Keratinocyte (primary cell): ENCODE results near the gene HBG2. TPM values are rescaled to one million over a fixed set of nuclear protein-coding genes. Genes with fewer than 3 reads are reported as not detected.

Experiments used
- DNase-seq: peaks from one replicate; pipeline ENCODE4 v3.0.0-alpha.2; 2011; ENCODE audit warnings: low read depth, missing footprints, low spot score
- FAIRE-seq: peaks from 2 replicates; lab custom pipeline; 2011; peaks lifted over from hg19 to GRCh38; lab: Jason Lieb, UNC
- H2AFZ ChIP-seq: 2 replicates; pipeline ENCODE4 v1.6.0; 2012; ENCODE audit warnings: low read length, control low read depth, inconsistent platforms; ENCODE audit not compliant: control insufficient read depth
- H3K27ac ChIP-seq: 2 replicates; pipeline ENCODE4 v1.5.1; 2011; ENCODE audit warnings: low read length; ENCODE audit not compliant: control insufficient read depth, insufficient read depth
- H3K27me3 ChIP-seq: 3 replicates; pipeline ENCODE4 v1.6.0; 2011; ENCODE audit warnings: low read length; ENCODE audit not compliant: control insufficient read depth, insufficient read depth; ENCODE audit errors: extremely low read depth
- H3K36me3 ChIP-seq, 2 experiments: 2 replicates in 1 of 2; 3 replicates in 1 of 2; pipeline ENCODE4 v1.5.1; 2011; ENCODE audit warnings: low read length in 2 of 2, mild to moderate bottlenecking in 1 of 2; ENCODE audit not compliant: control insufficient read depth in 2 of 2, insufficient read depth in 2 of 2; ENCODE audit errors: extremely low read depth in 1 of 2
- H3K4me1 ChIP-seq: 3 replicates; pipeline ENCODE4 v1.5.1; 2011; ENCODE audit warnings: low read length; ENCODE audit not compliant: control insufficient read depth, insufficient read depth; ENCODE audit errors: extremely low read depth
- H3K4me2 ChIP-seq: 3 replicates; pipeline ENCODE4 v1.6.0; 2011; ENCODE audit warnings: low read depth, low read length; ENCODE audit not compliant: control insufficient read depth, insufficient read depth; ENCODE audit errors: extremely low read depth
- H3K4me3 ChIP-seq, 3 experiments: fragments of 200-600 bp in 1 of 3; sonication (generic) in 1 of 3; 2 replicates in 2 of 3; 3 replicates in 1 of 3; pipeline ENCODE4 v1.5.1; 2011 to 2016; ENCODE audit warnings: low read length in 3 of 3, mild to moderate bottlenecking in 3 of 3, control low read depth in 2 of 3, inconsistent platforms in 1 of 3, low read depth in 1 of 3, mixed read lengths in 1 of 3, mixed run types in 1 of 3, moderate library complexity in 1 of 3; ENCODE audit not compliant: control insufficient read depth in 2 of 3, insufficient read depth in 2 of 3; ENCODE audit errors: extremely low read depth in 1 of 3
- H3K79me2 ChIP-seq: 2 replicates; pipeline ENCODE4 v1.6.0; 2012; ENCODE audit warnings: low read length; ENCODE audit not compliant: control insufficient read depth, insufficient read depth
- H3K9ac ChIP-seq: 3 replicates; pipeline ENCODE4 v1.6.0; 2011; ENCODE audit warnings: low read length; ENCODE audit not compliant: control insufficient read depth, insufficient read depth; ENCODE audit errors: extremely low read depth
- H3K9me1 ChIP-seq: 3 replicates; pipeline ENCODE4 v1.6.0; 2011; ENCODE audit warnings: low read length; ENCODE audit not compliant: control insufficient read depth, insufficient read depth; ENCODE audit errors: extremely low read depth
- H3K9me3 ChIP-seq: 2 replicates; pipeline ENCODE4 v1.5.1; 2012; ENCODE audit warnings: low read depth, low read length; ENCODE audit not compliant: control insufficient read depth
- H4K20me1 ChIP-seq: 3 replicates; pipeline ENCODE4 v1.6.0; 2011; ENCODE audit warnings: low read length; ENCODE audit not compliant: control insufficient read depth, insufficient read depth; ENCODE audit errors: extremely low read depth
- CTCF ChIP-seq, 3 experiments: IDR thresholded peaks in 1 of 3; conservative IDR thresholded peaks in 1 of 3; optimal IDR thresholded peaks in 1 of 3; 2 replicates in 2 of 3; 3 replicates in 1 of 3; pipeline versions ENCODE3 to v1.5.1; 2011; ENCODE audit warnings: low read length in 3 of 3, mild to moderate bottlenecking in 3 of 3, moderate library complexity in 2 of 3, control low read depth in 1 of 3, inconsistent platforms in 1 of 3; ENCODE audit not compliant: insufficient read depth in 2 of 3; ENCODE audit errors: extremely low read depth in 1 of 3
- EZH2 ChIP-seq: IDR thresholded peaks from one replicate; pipeline ENCODE4 v1.6.1; 2012; ENCODE audit warnings: inconsistent platforms, mild to moderate bottlenecking, low read length, moderate library complexity
- dilution Hi-C: fragments of 300-500 bp; cut with MboI; formaldehyde crosslinking; loops from one replicate; pipeline ENCODE4 v1.7.0; 2020; ENCODE audit warnings: low sequenced_read_pairs; ENCODE audit not compliant: extremely low pct_ligation_motif_present
- polyA plus RNA-seq, 5 experiments: library from polyadenylated mRNA; depleted of rRNA in 3 of 5; stranded (reverse) in 3 of 5; stranded (forward) in 1 of 5; unstranded in 1 of 5; fragments of >200 nt; gene quantifications; 1 replicate in 1 of 5; 2 replicates in 3 of 5; 3 replicates in 1 of 5; pipeline versions ENCODE4 v1.2.1 to v1.2.3, GENCODE V29; 2011 to 2012; ENCODE audit warnings: missing spikeins in 2 of 5, low read depth in 1 of 5, low replicate concordance in 1 of 5

HBG2 gene
- polyA plus RNA-seq, 1 donor (not counting 4 experiments of a cell fraction or from before 2014, with no cell fraction given) = 0.73 TPM

GRCh38 chr11:5240056-5240455, 14.5 kb downstream of the HBG2 start:
- H3K79me2 ChIP-seq = no peaks in the 10 kb centered on the region
- no peak for FAIRE-seq
- H3K9ac ChIP-seq = no peak overlapping the region
- dilution Hi-C loops = no loop called here
- H3K27me3 ChIP-seq = no peaks in the 10 kb centered on the region
- TF ChIP-seq CTCF (optimal IDR thresholded peaks at IDR 0.05 in 1 of 3, IDR thresholded peaks at IDR 0.05 in 1 of 3, conservative IDR thresholded peaks at IDR 0.05 in 1 of 3; ENCODE audit: extremely low read depth in 1 of 3, insufficient read depth in 2 of 3, low read length in 3 of 3) = no peak
- TF ChIP-seq EZH2 = no peak
- no peaks in the 10 kb centered on the region for H3K9me1 ChIP-seq
- no peaks in the 10 kb centered on the region for H3K4me1 ChIP-seq
- H3K4me3 ChIP-seq = no peak overlapping the region
- no peak overlapping the region for H2AFZ ChIP-seq
- no peaks in the 10 kb centered on the region for H3K36me3 ChIP-seq
- H4K20me1 ChIP-seq = no peaks in the 10 kb centered on the region
- no peak overlapping the region for H3K4me2 ChIP-seq
- no peak overlapping the region for H3K27ac ChIP-seq
- no peak for DNase-seq
- H3K9me3 ChIP-seq = no peaks in the 10 kb centered on the region

- FAIRE-seq = no peak
- Histone ChIP-seq H3K79me2 (no peaks in the 10 kb centered on the region), H2AFZ (no peak overlapping the region), H3K4me1 (no peaks in the 10 kb centered on the region), H3K4me2 (no peak overlapping the region), H3K36me3 (no peaks in the 10 kb centered on the region), H3K27ac (no peak overlapping the region), H3K9me3 (no peaks in the 10 kb centered on the region), H3K9ac (no peak overlapping the region), H3K27me3 (no peaks in the 10 kb centered on the region), H4K20me1 (no peaks in the 10 kb centered on the region), H3K4me3 (no peak overlapping the region), H3K9me1 (no peaks in the 10 kb centered on the region)
- dilution Hi-C loops = no loop called here
- no peak for DNase-seq
- TF ChIP-seq CTCF (optimal IDR thresholded peaks at IDR 0.05 in 1 of 3, IDR thresholded peaks at IDR 0.05 in 1 of 3, conservative IDR thresholded peaks at IDR 0.05 in 1 of 3; ENCODE audit: extremely low read depth in 1 of 3, insufficient read depth in 2 of 3, low read length in 3 of 3) = no peak
- no peak for TF ChIP-seq EZH2
Observed at GRCh38 chr11:5239046-5239445, 15.5 kb downstream of the HBG2 start.
